ENCODE results near the gene SH3RF3.

The SH3RF3 gene

GRCh38 chr2:109244304-109244582, 115.2 kb downstream of the SH3RF3 start:
- DNase-seq, result no peak

GRCh38 chr2:109244750-109245382, 115.9 kb downstream of the SH3RF3 start:
- DNase-seq, result peak in 1 of 2 experiments; percentile 6

DNA sequence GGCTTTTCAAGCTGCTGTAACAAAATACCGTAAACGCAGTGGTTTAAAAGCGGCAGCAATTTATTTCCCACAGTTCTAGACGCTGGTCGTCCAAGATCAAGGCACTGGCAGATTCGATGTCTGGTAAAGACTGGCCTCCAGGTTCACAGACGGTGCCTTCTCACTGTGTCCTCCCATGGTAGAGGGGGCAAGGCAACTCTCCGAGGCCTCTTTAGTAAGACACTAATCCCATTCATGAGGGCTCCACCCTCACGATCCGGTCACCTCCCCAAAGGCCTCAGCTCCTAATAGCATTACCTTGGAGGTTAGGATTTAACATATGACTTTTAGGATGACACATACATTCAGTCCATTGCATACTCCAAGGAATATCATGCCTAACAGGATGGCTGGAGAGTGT, 117.2 kb downstream of the SH3RF3 start:
- DNase-seq, result no peak

DNA sequence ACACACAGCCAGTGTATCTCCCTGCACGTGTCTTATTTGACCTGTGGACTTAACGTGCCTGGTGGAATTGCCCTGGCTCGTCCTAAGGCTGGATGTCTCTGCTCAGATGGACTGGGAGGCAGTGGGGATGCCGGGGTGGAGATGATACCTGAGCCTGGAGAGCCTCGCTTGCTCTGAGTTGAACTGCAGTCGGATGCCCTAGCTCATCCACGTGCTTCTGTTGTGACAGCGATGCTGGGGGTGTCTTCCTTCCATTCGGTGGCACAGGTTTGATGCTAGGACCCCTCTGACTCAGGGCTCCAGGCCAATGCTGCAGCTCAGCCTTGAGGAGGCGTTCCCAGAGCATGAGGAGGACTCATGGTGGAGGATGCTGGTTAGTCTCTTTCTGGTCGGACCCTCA, 117.6 kb downstream of the SH3RF3 start:
- DNase-seq, result no peak

DNA sequence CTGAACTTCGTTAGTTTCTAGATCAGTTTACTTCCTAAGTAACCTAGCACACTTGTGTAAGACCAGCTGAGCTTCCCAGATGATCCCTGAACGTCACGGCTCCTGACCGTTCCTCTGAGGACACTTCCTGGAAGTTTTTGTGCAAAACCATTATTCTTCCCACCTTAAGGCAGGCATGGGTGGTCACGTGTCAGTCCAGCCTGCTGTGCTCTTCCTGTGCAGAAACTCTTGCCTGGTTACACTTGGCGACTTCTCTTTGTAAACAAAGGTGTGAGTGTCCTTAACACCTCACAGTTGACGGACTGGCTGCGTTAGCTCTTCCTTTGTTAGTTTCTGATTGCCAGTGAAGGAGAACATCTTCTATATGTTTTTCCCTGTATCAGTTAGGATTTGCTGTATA, 118.3 kb downstream of the SH3RF3 start:
- no peak for DNase-seq

GRCh38 chr2:109247812-109248211, 118.8 kb downstream of the SH3RF3 start:
- DNase-seq, result peak; percentile 45 to 81

- DNase-seq, result no peak
These were observed 119.6 kb downstream of the SH3RF3 start for GRCh38 chr2:109248590-109248989.

DNA sequence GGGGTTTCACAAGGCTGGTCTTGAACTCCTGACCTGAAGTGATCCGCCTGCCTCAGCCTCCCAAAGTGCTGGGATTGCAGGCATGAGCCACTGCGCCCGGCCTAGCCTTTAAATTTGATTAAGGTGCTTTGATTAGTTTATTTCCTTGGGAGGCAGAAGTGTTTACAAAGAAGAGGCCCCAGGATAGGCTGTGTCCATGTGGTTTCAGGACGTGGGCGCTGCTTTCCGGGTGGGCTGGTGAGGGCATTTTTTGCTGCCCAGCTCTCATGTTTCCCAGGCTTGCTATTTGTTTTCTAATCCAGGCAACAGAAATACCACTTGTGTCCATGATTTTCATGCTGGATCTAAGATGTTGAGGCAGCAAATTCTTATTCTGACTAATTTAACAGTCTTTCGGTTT, 124.2 kb downstream of the SH3RF3 start:
- DNase-seq, result no peak

DNA sequence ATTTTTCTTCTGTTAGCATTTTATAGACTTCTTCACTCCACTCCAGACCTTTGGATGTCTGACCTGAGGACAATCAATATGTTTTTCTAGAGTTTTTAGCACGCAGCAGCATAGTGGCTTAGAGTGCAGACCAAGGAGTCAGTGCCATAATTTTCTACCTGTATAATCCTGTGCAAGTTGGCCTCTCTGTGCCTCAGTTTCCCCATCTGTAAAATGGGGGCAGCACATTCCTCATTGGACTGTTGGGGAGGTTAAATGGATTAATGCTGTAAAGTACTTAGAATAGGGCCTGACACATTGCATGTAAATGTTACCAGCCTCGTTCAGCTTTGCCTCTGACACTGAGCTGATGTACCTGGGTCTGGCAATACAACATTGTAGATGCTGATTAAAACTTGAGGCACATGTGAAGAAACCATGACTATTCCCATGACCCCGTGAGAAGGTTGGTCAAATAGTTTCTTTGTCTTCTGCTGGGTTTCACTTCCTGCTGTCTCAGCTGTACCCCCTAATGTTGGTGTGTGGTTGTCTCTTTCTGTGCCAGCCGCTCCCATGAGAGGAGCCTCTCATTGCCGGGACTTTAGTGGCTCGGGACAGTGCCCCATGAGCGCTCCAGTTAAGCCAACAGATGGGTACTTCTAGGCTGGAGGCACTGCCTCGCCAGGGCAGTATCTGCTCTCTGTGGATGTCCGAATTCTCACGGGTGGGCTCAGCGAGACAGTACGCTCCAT, 125.3 kb downstream of the SH3RF3 start:
- no peak for DNase-seq

GRCh38 chr2:109255654-109256053, 126.6 kb downstream of the SH3RF3 start:
- DNase-seq, result no peak

GRCh38 chr2:109256111-109256510, 127.1 kb downstream of the SH3RF3 start:
- no peak for DNase-seq

GRCh38 chr2:109256921-109257320, 127.9 kb downstream of the SH3RF3 start:
- no peak for DNase-seq

- DNase-seq, result no peak
These were observed 128.6 kb downstream of the SH3RF3 start for GRCh38 chr2:109257653-109258052.

GRCh38 chr2:109258376-109258775, 129.4 kb downstream of the SH3RF3 start:
- no peak for DNase-seq

DNA sequence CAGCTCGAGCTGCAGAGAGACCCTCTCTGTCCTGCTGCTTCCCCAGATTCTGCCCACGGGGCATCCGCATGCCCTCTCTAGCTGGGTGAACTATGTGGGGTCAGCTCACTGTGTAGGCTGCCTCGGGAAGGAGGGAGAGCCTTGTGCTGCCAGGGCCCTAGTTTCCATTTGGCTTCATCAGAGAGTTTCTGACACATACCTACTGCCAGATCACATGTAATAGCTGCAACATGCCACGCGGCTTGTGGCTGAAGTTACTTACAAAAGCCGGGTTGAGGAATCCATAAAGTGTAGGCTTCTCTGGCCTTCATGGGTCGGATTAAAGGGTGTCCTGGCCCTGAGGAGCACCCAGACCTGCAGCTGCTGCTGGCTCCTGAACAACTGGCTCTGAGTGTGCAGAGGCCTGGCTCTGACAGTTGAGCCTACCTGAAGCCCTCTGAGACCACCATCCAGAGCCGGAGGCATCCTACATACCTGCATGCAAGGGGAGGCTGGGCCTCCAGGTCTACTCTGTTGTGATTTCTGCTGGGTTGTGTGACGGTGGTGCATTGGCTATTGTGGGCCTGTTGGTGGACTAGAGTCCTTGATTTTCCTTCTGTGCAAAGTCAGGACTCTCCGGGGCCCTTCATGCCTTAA, 130.0 kb downstream of the SH3RF3 start:
- DNase-seq, result no peak

DNA sequence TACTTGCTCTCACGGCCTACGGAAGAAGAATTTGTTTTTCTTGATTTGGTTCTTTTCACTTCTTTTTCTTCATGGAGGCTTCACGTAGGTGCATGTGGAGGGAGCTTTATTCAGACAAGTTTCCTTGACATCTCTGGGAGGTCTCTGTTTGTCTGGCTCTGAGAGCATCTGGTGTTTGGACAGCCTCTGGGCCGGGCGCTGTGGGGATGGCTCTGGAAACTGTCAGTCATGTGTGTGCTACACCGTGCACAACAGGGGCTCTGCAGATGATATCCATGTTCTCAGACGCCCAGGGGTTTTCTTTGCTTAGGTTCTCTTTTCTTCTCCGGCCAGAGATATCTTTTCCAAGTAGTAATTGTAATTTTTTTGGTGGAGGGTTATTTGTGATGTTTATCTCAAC, 130.7 kb downstream of the SH3RF3 start:
- no peak for DNase-seq

GRCh38 chr2:109260116-109260855, 131.3 kb downstream of the SH3RF3 start:
- DNase-seq, result no peak

GRCh38 chr2:109260886-109261700, 132.1 kb downstream of the SH3RF3 start:
- no peak for DNase-seq

GRCh38 chr2:109261906-109262631, 133.1 kb downstream of the SH3RF3 start:
- no peak for DNase-seq

- DNase-seq, result no peak
These were observed 135.8 kb downstream of the SH3RF3 start for GRCh38 chr2:109264595-109265328.

DNA sequence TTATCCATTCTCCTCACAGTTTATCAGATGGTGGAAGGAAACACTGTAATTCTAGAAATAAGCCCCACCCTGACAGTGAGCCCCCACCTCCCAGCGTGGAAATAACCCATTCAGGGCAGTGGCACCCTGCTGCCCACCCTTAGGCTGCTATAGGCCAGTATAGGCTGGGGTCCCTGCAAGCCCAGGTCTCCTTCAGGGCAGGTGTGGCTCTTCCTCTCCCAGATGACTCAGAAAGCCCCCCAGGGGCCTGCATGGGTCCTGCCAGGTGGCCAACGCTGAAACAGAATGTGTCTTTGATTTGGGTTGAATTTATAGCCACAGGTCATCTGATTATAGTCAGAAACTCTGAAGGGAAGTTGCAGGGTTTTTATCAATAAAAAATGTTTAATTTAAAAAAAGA, 136.4 kb downstream of the SH3RF3 start:
- DNase-seq, result no peak

Data from NCI-H446 (cell line).